SK-N-SH treated with all-trans-retinoic acid at 6 μM for 48 hours (cell line): ENCODE measurements around the gene SLC25A25.
A peak's percentile ranks its signal among the peaks of the same experiment; 100 is the strongest.

Experiments
- ATAC-seq: fragments of 200-7000 bp; cut with Tn5 transposase; 3 replicates; pipeline ENCODE4 v1.9.1; 2020; ENCODE audit warnings: mild to moderate bottlenecking, moderate library complexity
- ARNTL ChIP-seq: fragments of 450-650 bp; formaldehyde crosslinking; IDR thresholded peaks from 2 replicates; pipeline ENCODE4 v1.5.0; 2020; ENCODE audit warnings: low read depth, mild to moderate bottlenecking, moderate library complexity, borderline replicate concordance
- BACH2 ChIP-seq: fragments of 250-450 bp; sonication (Bioruptor Pico); IDR thresholded peaks from 2 replicates; pipeline ENCODE4 v1.9.0; 2021; ENCODE audit warnings: mild to moderate bottlenecking, borderline replicate concordance
- CSDC2 ChIP-seq: fragments of 250-450 bp; sonication (Bioruptor Pico); IDR thresholded peaks from 2 replicates; pipeline ENCODE4 v1.5.0; 2020; ENCODE audit warnings: mild to moderate bottlenecking, moderate library complexity
- ESRRG ChIP-seq: fragments of 250-450 bp; sonication (Bioruptor Pico); IDR thresholded peaks from 2 replicates; pipeline ENCODE4 v1.6.1; 2021; ENCODE audit warnings: mild to moderate bottlenecking
- GLIS3 ChIP-seq: fragments of 250-450 bp; sonication (Bioruptor Pico); IDR thresholded peaks from 2 replicates; pipeline ENCODE4 v1.5.0; 2020; ENCODE audit warnings: mild to moderate bottlenecking, moderate library complexity
- ISL1 ChIP-seq: fragments of 250-450 bp; sonication (Bioruptor Pico); IDR thresholded peaks from 2 replicates; pipeline ENCODE4 v2.1.2; 2022; ENCODE audit warnings: mild to moderate bottlenecking, moderate library complexity
- OSR1 ChIP-seq: fragments of 250-450 bp; sonication (Bioruptor Pico); IDR thresholded peaks from 2 replicates; pipeline ENCODE4 v1.8.0; 2022; ENCODE audit warnings: moderate library complexity, mild to moderate bottlenecking, inconsistent platforms
- PATZ1 ChIP-seq: fragments of 250-450 bp; sonication (Bioruptor Pico); IDR thresholded peaks from 2 replicates; pipeline ENCODE4 v1.8.0; 2020; ENCODE audit warnings: mild to moderate bottlenecking, moderate library complexity, borderline replicate concordance
- POU6F1 ChIP-seq: fragments of 250-450 bp; sonication (Bioruptor Pico); IDR thresholded peaks from 2 replicates; pipeline ENCODE4 v1.8.0; 2021; ENCODE audit warnings: low read depth, mild to moderate bottlenecking, moderate library complexity, borderline replicate concordance
- RARB ChIP-seq: fragments of 250-450 bp; sonication (Bioruptor Pico); IDR thresholded peaks from 2 replicates; pipeline ENCODE4 v1.8.0; 2021; ENCODE audit warnings: mild to moderate bottlenecking, moderate library complexity
- SNAI2 ChIP-seq: fragments of 250-450 bp; sonication (Bioruptor Pico); IDR thresholded peaks from 2 replicates; pipeline ENCODE4 v1.5.0; 2020; ENCODE audit warnings: mild to moderate bottlenecking, moderate library complexity
- TCF4 ChIP-seq: fragments of 250-450 bp; sonication (Bioruptor Pico); IDR thresholded peaks from 2 replicates; pipeline ENCODE4 v1.8.0; 2021; ENCODE audit warnings: mild to moderate bottlenecking, moderate library complexity, borderline replicate concordance
- TOX ChIP-seq: fragments of 250-450 bp; sonication (Bioruptor Pico); IDR thresholded peaks from 2 replicates; pipeline ENCODE4 v1.8.0; 2021; ENCODE audit warnings: mild to moderate bottlenecking, moderate library complexity, borderline replicate concordance
- ZC3H10 ChIP-seq: fragments of 250-450 bp; sonication (Bioruptor Pico); IDR thresholded peaks from 2 replicates; pipeline ENCODE4 v1.5.1; 2021; ENCODE audit warnings: mild to moderate bottlenecking, moderate library complexity
- ZFP3 ChIP-seq: fragments of 250-450 bp; sonication (Bioruptor Pico); IDR thresholded peaks from 2 replicates; pipeline ENCODE4 v1.5.0; 2020; ENCODE audit warnings: mild to moderate bottlenecking, moderate library complexity
- ZFP30 ChIP-seq: fragments of 450-650 bp; formaldehyde crosslinking; IDR thresholded peaks from 2 replicates; pipeline ENCODE4 v1.5.0; 2022; ENCODE audit warnings: mild to moderate bottlenecking, moderate library complexity
- ZNF565 ChIP-seq: fragments of 450-650 bp; formaldehyde crosslinking; conservative IDR thresholded peaks from 2 replicates; pipeline ENCODE4 v1.5.0; 2020; ENCODE audit warnings: low read depth, mild to moderate bottlenecking, moderate library complexity
- ZNF70 ChIP-seq: fragments of 450-650 bp; formaldehyde crosslinking; IDR thresholded peaks from 2 replicates; pipeline ENCODE4 v1.5.0; 2020; ENCODE audit warnings: mild to moderate bottlenecking, moderate library complexity
- ZNF8 ChIP-seq: fragments of 450-650 bp; formaldehyde crosslinking; IDR thresholded peaks from 2 replicates; pipeline ENCODE4 v1.5.0; 2020; ENCODE audit warnings: mild to moderate bottlenecking, moderate library complexity
- TF ChIP-seq, protein P1 (sequence below): fragments of 250-450 bp; sonication (Bioruptor Pico); IDR thresholded peaks from 2 replicates; pipeline ENCODE4 v1.5.1; 2021; ENCODE audit warnings: mild to moderate bottlenecking, moderate library complexity

The SLC25A25 gene

DNA sequence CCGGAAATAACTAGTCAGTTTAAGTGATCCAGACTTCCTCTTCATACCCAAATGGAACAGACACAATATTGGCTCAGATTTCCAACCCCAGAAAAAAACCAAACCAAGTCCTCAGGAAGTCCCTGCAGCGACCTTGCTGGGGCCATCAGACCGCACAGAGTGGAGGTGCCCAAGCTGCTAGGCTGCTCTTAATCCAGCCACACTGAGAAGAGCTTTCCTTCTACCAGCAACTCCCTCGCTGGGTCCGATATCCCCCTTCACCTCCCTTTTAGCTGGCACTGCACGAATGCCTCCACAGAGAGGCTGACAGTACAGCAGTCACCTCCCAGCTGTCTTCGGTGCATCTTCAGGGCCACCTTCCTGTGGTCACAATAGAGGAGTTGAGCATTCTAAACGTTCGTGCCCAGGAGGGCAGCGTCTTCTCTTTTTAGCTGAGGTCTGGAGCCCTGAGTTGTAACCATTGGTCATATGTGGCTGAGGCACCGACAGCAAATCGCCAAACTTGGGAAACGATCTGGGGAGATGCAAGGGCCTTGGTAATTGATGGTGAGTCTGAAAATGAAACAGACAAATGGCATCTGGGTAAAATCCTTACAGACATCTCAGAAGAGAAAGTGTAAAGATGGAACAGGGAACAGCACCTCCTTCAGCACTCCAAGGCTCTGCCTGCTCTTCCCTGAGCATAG is 6.6 kb upstream of the SLC25A25 start:
- TF ChIP-seq TCF4 (CRISPR knock-in tag) (no peak), POU6F1 (no peak), ISL1 (no peak), ZNF8 (no peak), ARNTL (CRISPR knock-in tag) (no peak), ZC3H10 (no peak), ZNF565 (CRISPR knock-in tag) (no peak)
- TF ChIP-seq, protein P1, sequence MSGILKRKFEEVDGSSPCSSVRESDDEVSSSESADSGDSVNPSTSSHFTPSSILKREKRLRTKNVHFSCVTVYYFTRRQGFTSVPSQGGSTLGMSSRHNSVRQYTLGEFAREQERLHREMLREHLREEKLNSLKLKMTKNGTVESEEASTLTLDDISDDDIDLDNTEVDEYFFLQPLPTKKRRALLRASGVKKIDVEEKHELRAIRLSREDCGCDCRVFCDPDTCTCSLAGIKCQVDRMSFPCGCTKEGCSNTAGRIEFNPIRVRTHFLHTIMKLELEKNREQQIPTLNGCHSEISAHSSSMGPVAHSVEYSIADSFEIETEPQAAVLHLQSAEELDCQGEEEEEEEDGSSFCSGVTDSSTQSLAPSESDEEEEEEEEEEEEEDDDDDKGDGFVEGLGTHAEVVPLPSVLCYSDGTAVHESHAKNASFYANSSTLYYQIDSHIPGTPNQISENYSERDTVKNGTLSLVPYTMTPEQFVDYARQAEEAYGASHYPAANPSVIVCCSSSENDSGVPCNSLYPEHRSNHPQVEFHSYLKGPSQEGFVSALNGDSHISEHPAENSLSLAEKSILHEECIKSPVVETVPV: no peak
- ATAC-seq: peak; percentile 31; the same call in 1 of the 3 replicates

GRCh38 chr9:128062279-128062678 is 5.8 kb upstream of the SLC25A25 start:
- no peak for TF ChIP-seq CSDC2 (CRISPR knock-in tag)
- TF ChIP-seq PATZ1: no peak
- TF ChIP-seq POU6F1: no peak
- no peak for TF ChIP-seq ZNF70 (CRISPR knock-in tag)
- no peak for ATAC-seq

- no peak for ATAC-seq
- TF ChIP-seq ARNTL (CRISPR knock-in tag): no peak
- TF ChIP-seq POU6F1: no peak
- TF ChIP-seq BACH2: no peak
- TF ChIP-seq OSR1 (CRISPR knock-in tag): no peak
- no peak for TF ChIP-seq ZFP30 (CRISPR knock-in tag)
- TF ChIP-seq ZNF565 (CRISPR knock-in tag): no peak
- no peak for TF ChIP-seq TCF4 (CRISPR knock-in tag)
- no peak for TF ChIP-seq GLIS3 (CRISPR knock-in tag)
- TF ChIP-seq RARB (CRISPR knock-in tag): no peak
- TF ChIP-seq SNAI2 (CRISPR knock-in tag): no peak
- TF ChIP-seq TOX (CRISPR knock-in tag): no peak
- no peak for TF ChIP-seq ESRRG
- no peak for TF ChIP-seq CSDC2 (CRISPR knock-in tag)
- no peak for TF ChIP-seq PATZ1
- TF ChIP-seq, protein P1: no peak
- no peak for TF ChIP-seq ZNF8
- no peak for TF ChIP-seq ISL1
- no peak for TF ChIP-seq ZFP3 (CRISPR knock-in tag)
- TF ChIP-seq ZNF70 (CRISPR knock-in tag): no peak
Observed at GRCh38 chr9:128062846-128063831, 4.9 kb upstream of the SLC25A25 start.
